ENCODE data around the gene PAX6.

Gene PAX6

GRCh38 chr11:31806186-31806927, 4.8 kb downstream of the PAX6 start:
- peaks cover 46% of the 10 kb centered on the region for H3K4me1 ChIP-seq (ENCODE audit: control insufficient read depth, insufficient read depth, low read length)
- no peaks in the 10 kb centered on the region for H3K36me3 ChIP-seq (ENCODE audit: control insufficient read depth, insufficient read depth, low read length)
- H3K27me3 ChIP-seq (ENCODE audit: control insufficient read depth, insufficient read depth, low read length), result peaks cover 100% of the 10 kb centered on the region
- no peaks in the 10 kb centered on the region for H3K9me3 ChIP-seq (ENCODE audit: control insufficient read depth, insufficient read depth, low read depth, low read length)
- H3K4me3 ChIP-seq (ENCODE audit: low read depth, low read length), result peak overlapping the region; percentile 50
- H3K27ac ChIP-seq (ENCODE audit: low read depth, low read length), result no peak overlapping the region
- no peak overlapping the region for H3K9ac ChIP-seq (ENCODE audit: low read length)

GRCh38 chr11:31805629-31806185, 5.4 kb downstream of the PAX6 start:
- H3K4me1 ChIP-seq (ENCODE audit: control insufficient read depth, insufficient read depth, low read length), result peaks cover 43% of the 10 kb centered on the region
- no peak overlapping the region for H3K27ac ChIP-seq (ENCODE audit: low read depth, low read length)
- no peak overlapping the region for H3K9ac ChIP-seq (ENCODE audit: low read length)
- peaks cover 100% of the 10 kb centered on the region for H3K27me3 ChIP-seq (ENCODE audit: control insufficient read depth, insufficient read depth, low read length)
- H3K4me3 ChIP-seq (ENCODE audit: low read depth, low read length), result peak overlapping the region; percentile 50
- H3K9me3 ChIP-seq (ENCODE audit: control insufficient read depth, insufficient read depth, low read depth, low read length), result no peaks in the 10 kb centered on the region
- H3K36me3 ChIP-seq (ENCODE audit: control insufficient read depth, insufficient read depth, low read length), result no peaks in the 10 kb centered on the region

GRCh38 chr11:31805037-31805628, 6.0 kb downstream of the PAX6 start:
- no peak overlapping the region for H3K27ac ChIP-seq (ENCODE audit: low read depth, low read length)
- no peak overlapping the region for H3K9ac ChIP-seq (ENCODE audit: low read length)
- peak overlapping the region; percentile 50 for H3K4me3 ChIP-seq (ENCODE audit: low read depth, low read length)
- no peaks in the 10 kb centered on the region for H3K9me3 ChIP-seq (ENCODE audit: control insufficient read depth, insufficient read depth, low read depth, low read length)
- no peaks in the 10 kb centered on the region for H3K36me3 ChIP-seq (ENCODE audit: control insufficient read depth, insufficient read depth, low read length)
- H3K4me1 ChIP-seq (ENCODE audit: control insufficient read depth, insufficient read depth, low read length), result peaks cover 48% of the 10 kb centered on the region
- peaks cover 100% of the 10 kb centered on the region for H3K27me3 ChIP-seq (ENCODE audit: control insufficient read depth, insufficient read depth, low read length)

- Histone ChIP-seq H3K27ac (ENCODE audit: low read depth, low read length) (no peak overlapping the region), H3K9ac (ENCODE audit: low read length) (no peak overlapping the region), H3K4me3 (ENCODE audit: low read depth, low read length) (peak overlapping the region; percentile 50), H3K4me1 (ENCODE audit: control insufficient read depth, insufficient read depth, low read length) (peaks cover 47% of the 10 kb centered on the region), H3K9me3 (ENCODE audit: control insufficient read depth, insufficient read depth, low read depth, low read length) (no peaks in the 10 kb centered on the region), H3K27me3 (ENCODE audit: control insufficient read depth, insufficient read depth, low read length) (peaks cover 100% of the 10 kb centered on the region), H3K36me3 (ENCODE audit: control insufficient read depth, insufficient read depth, low read length) (no peaks in the 10 kb centered on the region)
Measured at GRCh38 chr11:31804312-31805036, 6.6 kb downstream of the PAX6 start.

- Histone ChIP-seq H3K9me3 (ENCODE audit: control insufficient read depth, insufficient read depth, low read depth, low read length) (no peaks in the 10 kb centered on the region), H3K4me3 (ENCODE audit: low read depth, low read length) (peak overlapping the region; percentile 50), H3K36me3 (ENCODE audit: control insufficient read depth, insufficient read depth, low read length) (no peaks in the 10 kb centered on the region), H3K4me1 (ENCODE audit: control insufficient read depth, insufficient read depth, low read length) (peaks cover 50% of the 10 kb centered on the region), H3K27ac (ENCODE audit: low read depth, low read length) (no peak overlapping the region), H3K9ac (ENCODE audit: low read length) (no peak overlapping the region), H3K27me3 (ENCODE audit: control insufficient read depth, insufficient read depth, low read length) (peaks cover 100% of the 10 kb centered on the region)
Measured at GRCh38 chr11:31803813-31804311, 7.3 kb downstream of the PAX6 start.

GRCh38 chr11:31802990-31803812, 7.9 kb downstream of the PAX6 start:
- Histone ChIP-seq H3K36me3 (ENCODE audit: control insufficient read depth, insufficient read depth, low read length) (no peaks in the 10 kb centered on the region), H3K9ac (ENCODE audit: low read length) (no peak overlapping the region), H3K4me1 (ENCODE audit: control insufficient read depth, insufficient read depth, low read length) (peaks cover 44% of the 10 kb centered on the region), H3K9me3 (ENCODE audit: control insufficient read depth, insufficient read depth, low read depth, low read length) (no peaks in the 10 kb centered on the region), H3K27ac (ENCODE audit: low read depth, low read length) (no peak overlapping the region), H3K27me3 (ENCODE audit: control insufficient read depth, insufficient read depth, low read length) (peaks cover 100% of the 10 kb centered on the region), H3K4me3 (ENCODE audit: low read depth, low read length) (no peak overlapping the region)

GRCh38 chr11:31802609-31802989, 8.5 kb downstream of the PAX6 start:
- H3K27me3 ChIP-seq (ENCODE audit: control insufficient read depth, insufficient read depth, low read length), result peaks cover 100% of the 10 kb centered on the region
- H3K4me1 ChIP-seq (ENCODE audit: control insufficient read depth, insufficient read depth, low read length), result peaks cover 42% of the 10 kb centered on the region
- no peaks in the 10 kb centered on the region for H3K9me3 ChIP-seq (ENCODE audit: control insufficient read depth, insufficient read depth, low read depth, low read length)
- no peaks in the 10 kb centered on the region for H3K36me3 ChIP-seq (ENCODE audit: control insufficient read depth, insufficient read depth, low read length)
- no peak overlapping the region for H3K9ac ChIP-seq (ENCODE audit: low read length)
- H3K27ac ChIP-seq (ENCODE audit: low read depth, low read length), result no peak overlapping the region
- H3K4me3 ChIP-seq (ENCODE audit: low read depth, low read length), result no peak overlapping the region

GRCh38 chr11:31802000-31802551, 9.0 kb downstream of the PAX6 start:
- no peaks in the 10 kb centered on the region for H3K36me3 ChIP-seq (ENCODE audit: control insufficient read depth, insufficient read depth, low read length)
- H3K4me3 ChIP-seq (ENCODE audit: low read depth, low read length), result no peak overlapping the region
- H3K4me1 ChIP-seq (ENCODE audit: control insufficient read depth, insufficient read depth, low read length), result peaks cover 40% of the 10 kb centered on the region
- H3K27ac ChIP-seq (ENCODE audit: low read depth, low read length), result no peak overlapping the region
- H3K27me3 ChIP-seq (ENCODE audit: control insufficient read depth, insufficient read depth, low read length), result peaks cover 100% of the 10 kb centered on the region
- no peaks in the 10 kb centered on the region for H3K9me3 ChIP-seq (ENCODE audit: control insufficient read depth, insufficient read depth, low read depth, low read length)
- no peak overlapping the region for H3K9ac ChIP-seq (ENCODE audit: low read length)

GRCh38 chr11:31801298-31801702, 9.8 kb downstream of the PAX6 start:
- H3K9me3 ChIP-seq (ENCODE audit: control insufficient read depth, insufficient read depth, low read depth, low read length), result no peaks in the 10 kb centered on the region
- H3K27me3 ChIP-seq (ENCODE audit: control insufficient read depth, insufficient read depth, low read length), result peaks cover 100% of the 10 kb centered on the region
- no peaks in the 10 kb centered on the region for H3K36me3 ChIP-seq (ENCODE audit: control insufficient read depth, insufficient read depth, low read length)
- no peak overlapping the region for H3K27ac ChIP-seq (ENCODE audit: low read depth, low read length)
- H3K9ac ChIP-seq (ENCODE audit: low read length), result no peak overlapping the region
- peaks cover 43% of the 10 kb centered on the region for H3K4me1 ChIP-seq (ENCODE audit: control insufficient read depth, insufficient read depth, low read length)
- H3K4me3 ChIP-seq (ENCODE audit: low read depth, low read length), result no peak overlapping the region

Measured in HUES6 (cell line).